C1 segment of cervical spinal cord (tissue), 14 donors: ENCODE results near the gene HMGXB4.

ENCODE experiments used
- DNase-seq, 14 donors: peaks; one replicate each; lab custom pipeline; 2025; lab: John Stamatoyannopoulos, UW

Gene HMGXB4

GRCh38 chr22:35310556-35311550, 53.6 kb downstream of the HMGXB4 start:
- no peak for DNase-seq

- no peak for DNase-seq
These were observed 54.3 kb downstream of the HMGXB4 start for GRCh38 chr22:35311551-35311999.

- no peak for DNase-seq
These were observed 55.1 kb downstream of the HMGXB4 start for GRCh38 chr22:35312198-35313059.

- no peak for DNase-seq
These were observed 56.2 kb downstream of the HMGXB4 start for GRCh38 chr22:35313311-35314121.

- DNase-seq: no peak
These were observed 57.1 kb downstream of the HMGXB4 start for GRCh38 chr22:35314161-35314942.

GRCh38 chr22:35315141-35315854, 58.0 kb downstream of the HMGXB4 start:
- peak in 3 of 14 donors; percentile 4 to 12 (median 6) for DNase-seq

GRCh38 chr22:35315855-35316745, 58.8 kb downstream of the HMGXB4 start:
- DNase-seq: peak in 1 of 14 donors; percentile 35

GRCh38 chr22:35316751-35317150, 59.5 kb downstream of the HMGXB4 start:
- DNase-seq: no peak

- no peak for DNase-seq
These were observed 60.5 kb downstream of the HMGXB4 start for GRCh38 chr22:35317680-35318290.

GRCh38 chr22:35318346-35319215, 61.3 kb downstream of the HMGXB4 start:
- DNase-seq: no peak

GRCh38 chr22:35319244-35319985, 62.1 kb downstream of the HMGXB4 start:
- DNase-seq: no peak

GRCh38 chr22:35322126-35322525, 64.8 kb downstream of the HMGXB4 start:
- no peak for DNase-seq

- no peak for DNase-seq
These were observed 65.6 kb downstream of the HMGXB4 start for GRCh38 chr22:35322893-35323292.

- DNase-seq: no peak
These were observed 66.0 kb downstream of the HMGXB4 start for GRCh38 chr22:35323305-35323704.

- no peak for DNase-seq
These were observed 66.8 kb downstream of the HMGXB4 start for GRCh38 chr22:35324067-35324466.

GRCh38 chr22:35324762-35325161, 67.5 kb downstream of the HMGXB4 start:
- DNase-seq: no peak

- DNase-seq: no peak
These were observed 67.9 kb downstream of the HMGXB4 start for GRCh38 chr22:35325209-35325608.
